Measurements from ENCODE around the gene RNF207. TPM values are rescaled to one million over a fixed set of nuclear protein-coding genes. Genes with fewer than 3 reads are reported as not detected.

RNF207 gene
- total RNA-seq, 1 donor from 2014 or later = 4.9 TPM

DNA sequence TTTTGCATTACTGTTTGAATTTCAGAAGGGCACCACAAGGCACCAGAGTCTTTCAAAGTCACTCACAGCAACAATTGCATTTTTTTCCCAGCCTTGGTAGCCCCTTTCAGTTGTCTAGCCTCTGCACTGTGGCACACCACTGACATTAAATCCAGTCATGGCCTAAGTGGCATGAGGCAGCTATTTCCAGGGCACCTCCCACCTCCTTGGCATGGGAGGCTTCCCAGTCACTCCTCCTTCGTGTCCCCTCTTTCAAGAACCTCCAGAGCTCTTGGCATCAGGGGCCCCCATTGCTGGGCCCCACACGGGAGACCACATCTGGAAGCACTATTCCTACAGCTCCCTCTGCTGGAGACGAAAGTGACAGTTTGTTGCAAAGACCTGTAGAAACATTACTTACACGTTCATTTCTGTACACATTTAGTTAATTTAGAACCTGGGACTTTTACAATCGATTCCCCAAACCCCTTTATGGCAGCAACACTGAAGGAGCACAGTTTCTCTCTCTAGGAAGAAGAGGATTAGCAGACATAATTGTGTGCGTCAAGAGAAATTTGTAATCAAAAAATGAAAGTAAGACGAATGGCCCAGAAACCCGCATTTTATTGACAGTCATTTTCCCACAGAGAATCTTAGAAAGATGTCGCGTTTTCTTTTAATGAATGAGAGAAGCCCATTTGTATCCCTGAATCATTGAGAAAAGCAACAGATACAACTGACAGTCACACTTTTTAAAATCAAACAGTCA lies 20.1 kb upstream of the RNF207 start:
- Mint-ChIP-seq H3K27ac (ENCODE audit: unreplicated experiment) (no peak overlapping the region), H3K4me3 (no peak overlapping the region), H3K4me1 (peaks cover 19% of the 10 kb centered on the region), H3K9me3 (no peaks in the 10 kb centered on the region), H3K27me3 (ENCODE audit: low read depth) (peaks cover 39% of the 10 kb centered on the region), H3K36me3 (ENCODE audit: low read depth) (peaks cover 23% of the 10 kb centered on the region)
- TF ChIP-seq, protein P1, sequence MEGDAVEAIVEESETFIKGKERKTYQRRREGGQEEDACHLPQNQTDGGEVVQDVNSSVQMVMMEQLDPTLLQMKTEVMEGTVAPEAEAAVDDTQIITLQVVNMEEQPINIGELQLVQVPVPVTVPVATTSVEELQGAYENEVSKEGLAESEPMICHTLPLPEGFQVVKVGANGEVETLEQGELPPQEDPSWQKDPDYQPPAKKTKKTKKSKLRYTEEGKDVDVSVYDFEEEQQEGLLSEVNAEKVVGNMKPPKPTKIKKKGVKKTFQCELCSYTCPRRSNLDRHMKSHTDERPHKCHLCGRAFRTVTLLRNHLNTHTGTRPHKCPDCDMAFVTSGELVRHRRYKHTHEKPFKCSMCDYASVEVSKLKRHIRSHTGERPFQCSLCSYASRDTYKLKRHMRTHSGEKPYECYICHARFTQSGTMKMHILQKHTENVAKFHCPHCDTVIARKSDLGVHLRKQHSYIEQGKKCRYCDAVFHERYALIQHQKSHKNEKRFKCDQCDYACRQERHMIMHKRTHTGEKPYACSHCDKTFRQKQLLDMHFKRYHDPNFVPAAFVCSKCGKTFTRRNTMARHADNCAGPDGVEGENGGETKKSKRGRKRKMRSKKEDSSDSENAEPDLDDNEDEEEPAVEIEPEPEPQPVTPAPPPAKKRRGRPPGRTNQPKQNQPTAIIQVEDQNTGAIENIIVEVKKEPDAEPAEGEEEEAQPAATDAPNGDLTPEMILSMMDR (conservative IDR thresholded peaks at IDR 0.05) = peak; percentile 70
- DNase-seq (ENCODE audit: low read depth, low spot score) = no peak

DNA sequence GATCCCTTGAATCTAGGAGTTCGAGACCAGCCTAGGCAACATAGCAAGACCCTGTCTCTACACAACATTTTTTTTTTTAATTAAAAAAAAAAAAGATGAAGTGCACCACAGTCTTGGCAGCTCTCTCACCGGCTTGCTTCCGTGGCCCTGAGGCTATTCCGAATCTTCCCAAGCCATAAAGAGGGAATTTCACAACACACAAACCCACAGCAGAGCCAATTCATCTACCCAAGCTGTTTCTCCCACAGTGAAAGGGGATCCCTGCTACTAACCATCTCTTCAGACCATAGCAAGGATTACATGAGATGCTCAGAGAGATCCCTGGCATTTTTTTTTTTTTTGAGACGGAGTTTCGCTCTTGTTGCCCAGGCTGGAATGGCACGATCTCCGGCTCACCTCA lies 17.5 kb upstream of the RNF207 start:
- DNase-seq (ENCODE audit: low read depth, low spot score) = no peak
- Mint-ChIP-seq H3K4me1 (peaks cover 8% of the 10 kb centered on the region), H3K9me3 (no peaks in the 10 kb centered on the region), H3K27ac (ENCODE audit: unreplicated experiment) (no peak overlapping the region), H3K27me3 (ENCODE audit: low read depth) (peaks cover 13% of the 10 kb centered on the region), H3K36me3 (ENCODE audit: low read depth) (peaks cover 26% of the 10 kb centered on the region), H3K4me3 (no peak overlapping the region)
- TF ChIP-seq, protein P1 (conservative IDR thresholded peaks at IDR 0.05) = no peak

DNA sequence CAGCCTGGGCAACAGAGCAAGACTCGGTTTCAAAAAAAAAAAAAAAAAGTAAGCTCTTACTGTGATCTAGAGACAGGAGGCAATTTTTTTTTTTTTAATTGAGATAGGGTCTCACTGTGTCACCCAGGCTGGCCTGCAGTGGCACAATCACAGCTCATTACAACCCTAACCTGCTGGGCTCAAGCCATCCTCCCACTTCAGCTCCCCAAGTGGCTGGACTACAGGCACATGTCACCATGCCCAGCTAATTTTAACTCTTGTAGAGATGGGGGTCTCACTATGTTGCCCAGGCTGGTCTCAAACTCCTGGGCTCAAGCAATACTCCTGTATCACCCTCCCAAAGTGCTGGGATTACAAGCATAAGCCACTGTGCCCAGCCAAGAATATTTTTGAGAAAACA lies 14.0 kb upstream of the RNF207 start:
- Mint-ChIP-seq H3K27me3 (ENCODE audit: low read depth) (no peaks in the 10 kb centered on the region), H3K27ac (ENCODE audit: unreplicated experiment) (no peak overlapping the region), H3K36me3 (ENCODE audit: low read depth) (peaks cover 20% of the 10 kb centered on the region), H3K9me3 (no peaks in the 10 kb centered on the region), H3K4me1 (peaks cover 9% of the 10 kb centered on the region), H3K4me3 (no peak overlapping the region)
- DNase-seq (ENCODE audit: low read depth, low spot score) = no peak
- TF ChIP-seq, protein P1 (conservative IDR thresholded peaks at IDR 0.05) = no peak

DNA sequence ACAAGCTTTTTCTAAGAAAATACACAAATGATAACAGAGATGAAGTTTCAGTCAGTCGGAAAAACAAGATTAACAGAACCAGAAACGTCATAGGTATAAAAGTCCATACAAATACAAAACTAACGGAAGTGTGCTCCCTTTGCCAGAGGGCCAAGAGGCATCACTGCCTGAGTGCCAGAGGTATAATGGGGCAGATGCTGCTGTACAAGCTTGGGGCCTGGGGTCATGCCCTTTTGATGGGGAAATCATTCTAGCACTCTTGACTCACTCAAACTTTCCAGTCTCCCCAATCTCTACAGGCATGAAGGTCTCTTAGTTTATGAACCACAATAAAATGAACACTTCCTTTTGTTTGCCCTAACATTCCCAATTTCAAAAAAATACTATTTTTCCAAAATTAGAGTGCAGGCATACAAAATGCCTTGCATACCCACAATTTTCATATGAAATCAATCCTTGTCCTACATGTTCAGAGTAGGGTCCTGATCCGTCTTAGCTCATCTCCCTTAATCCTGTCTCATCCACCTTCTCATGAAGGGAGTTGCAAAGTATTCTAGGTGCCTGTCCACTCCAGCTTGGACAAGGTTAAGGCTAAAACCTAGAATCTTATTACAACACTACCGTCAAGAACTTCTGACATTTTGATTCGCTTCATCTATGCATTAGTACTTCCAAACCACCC lies 8.0 kb upstream of the RNF207 start:
- TF ChIP-seq, protein P1 (conservative IDR thresholded peaks at IDR 0.05) = no peak
- H3K4me1 Mint-ChIP-seq = peaks cover 36% of the 10 kb centered on the region
- peaks cover 10% of the 10 kb centered on the region for H3K36me3 Mint-ChIP-seq (ENCODE audit: low read depth)
- no peak for DNase-seq (ENCODE audit: low read depth, low spot score)
- H3K27me3 Mint-ChIP-seq (ENCODE audit: low read depth) = peaks cover 9% of the 10 kb centered on the region
- H3K9me3 Mint-ChIP-seq = peaks cover 6% of the 10 kb centered on the region
- H3K4me3 Mint-ChIP-seq = peak overlapping the region; percentile 91
- peak overlapping the region; percentile 81 for H3K27ac Mint-ChIP-seq (ENCODE audit: unreplicated experiment)

DNA sequence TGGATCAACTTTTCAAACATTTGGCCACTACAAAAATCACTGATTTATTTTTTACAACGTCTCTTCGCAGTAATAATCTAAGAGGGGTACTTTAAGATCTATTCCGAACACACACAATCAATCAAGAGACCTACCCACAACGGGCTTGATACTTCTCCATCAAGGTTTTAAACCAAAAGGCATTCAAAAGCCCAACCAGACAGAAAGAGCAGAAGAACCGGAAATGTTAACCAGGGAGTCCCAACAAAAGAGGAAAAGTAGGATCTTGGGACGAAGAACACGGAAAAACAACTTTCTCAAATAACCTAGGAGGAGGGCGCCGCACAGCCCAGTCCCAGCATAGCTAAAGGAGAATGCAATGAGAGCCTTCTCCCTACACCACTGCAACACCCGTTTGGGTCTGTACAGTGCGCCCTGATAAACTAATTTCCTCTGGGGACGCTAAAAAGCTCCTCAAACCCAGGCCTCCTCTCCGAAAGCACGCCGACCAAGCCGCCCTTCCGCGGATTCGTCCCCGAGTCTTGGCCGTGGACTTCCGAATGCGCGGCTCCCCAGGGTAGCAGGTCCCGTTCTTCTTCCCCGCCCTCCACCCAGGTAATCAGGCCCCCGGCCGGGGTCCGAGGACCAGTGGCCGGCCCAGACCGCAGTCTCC lies 7.1 kb upstream of the RNF207 start:
- H3K27ac Mint-ChIP-seq (ENCODE audit: unreplicated experiment) = peak overlapping the region; percentile 81
- H3K4me3 Mint-ChIP-seq = peak overlapping the region; percentile 91
- peaks cover 6% of the 10 kb centered on the region for H3K9me3 Mint-ChIP-seq
- H3K4me1 Mint-ChIP-seq = peaks cover 36% of the 10 kb centered on the region
- H3K36me3 Mint-ChIP-seq (ENCODE audit: low read depth) = peaks cover 8% of the 10 kb centered on the region
- DNase-seq (ENCODE audit: low read depth, low spot score) = no peak
- TF ChIP-seq, protein P1 (conservative IDR thresholded peaks at IDR 0.05) = no peak
- H3K27me3 Mint-ChIP-seq (ENCODE audit: low read depth) = peaks cover 12% of the 10 kb centered on the region
